Activated naive CD8-positive, alpha-beta T cell treated with anti-CD3 and anti-CD28 coated beads, Interleukin-2, amount 50 U/mL, for 16 hours (primary cell): ENCODE measurements around the gene ANKRD27.

Source experiments
- DNase-seq: peaks from one replicate; pipeline ENCODE4 v3.0.0-alpha.2; 2020; ENCODE audit warnings: low read depth, low spot score

Gene ANKRD27

DNA sequence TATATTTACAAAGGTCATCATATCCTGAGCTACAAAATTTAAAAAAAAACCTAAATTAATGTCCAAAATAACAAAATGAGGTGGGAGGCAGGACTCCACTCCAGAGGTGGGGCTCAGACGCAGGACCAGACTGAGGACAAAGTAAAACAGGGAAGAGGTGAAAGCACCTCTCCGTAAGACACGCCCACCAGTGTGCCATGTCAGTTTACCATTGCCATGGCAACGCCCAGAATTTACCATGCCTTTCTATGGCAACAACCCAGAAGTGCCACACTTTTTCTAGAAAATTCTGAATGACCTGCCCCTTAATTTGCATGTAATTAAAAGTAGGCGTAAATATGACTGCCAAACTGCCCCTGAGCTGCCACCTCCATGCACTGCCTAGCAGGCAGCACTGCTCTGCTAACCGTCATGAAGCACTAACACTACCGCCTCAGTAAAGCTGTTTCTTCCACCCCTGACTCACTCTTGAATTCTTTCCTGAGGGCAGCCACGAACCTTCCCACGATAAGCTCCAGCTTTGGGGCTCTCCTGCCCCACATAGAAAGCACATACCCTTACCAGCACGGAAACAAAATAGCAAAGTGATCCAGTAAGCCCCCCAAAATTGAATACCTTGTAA, 116.3 kb downstream of the ANKRD27 start:
- no peak for DNase-seq

DNA sequence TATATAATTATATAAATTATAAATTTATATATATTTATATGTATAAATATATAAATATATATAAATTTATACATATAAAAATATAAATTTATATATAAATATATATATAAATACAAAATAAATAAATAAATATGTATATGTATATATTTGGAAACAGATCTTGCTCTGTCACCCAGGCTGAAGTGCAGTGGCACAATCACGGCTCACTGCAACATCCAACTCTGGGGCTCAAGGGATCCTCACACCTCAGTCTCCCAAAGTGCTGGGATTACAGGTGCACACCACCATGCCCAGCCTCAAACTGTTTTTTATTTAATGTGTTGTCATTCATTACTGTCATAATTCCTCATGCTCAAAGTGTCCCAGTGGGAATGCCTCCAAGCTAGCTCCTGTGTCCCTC, 119.2 kb downstream of the ANKRD27 start:
- DNase-seq = no peak

- DNase-seq = no peak
These were observed 124.3 kb downstream of the ANKRD27 start for GRCh38 chr19:32550666-32551065.
